Measurements from ENCODE around the gene S1PR4.

DNA sequence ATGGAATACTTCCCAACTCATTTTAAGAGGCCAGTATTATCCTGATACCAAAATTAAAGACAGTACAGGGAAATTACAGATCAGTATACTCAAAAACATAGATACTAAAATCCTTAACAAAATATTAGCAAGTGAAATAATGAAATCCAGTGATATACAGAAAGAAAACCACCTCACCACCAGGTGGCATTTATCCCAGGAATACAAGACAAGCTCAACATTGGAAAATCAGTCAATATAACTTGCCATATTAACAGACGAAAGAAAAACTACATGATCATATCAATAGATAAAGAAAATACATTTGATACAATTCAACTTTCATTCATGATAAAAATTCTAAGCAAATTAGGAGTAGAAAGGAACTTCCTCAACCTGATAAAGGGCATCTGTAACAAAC, 49.5 kb upstream of the S1PR4 start:
- TF ChIP-seq, protein P1, sequence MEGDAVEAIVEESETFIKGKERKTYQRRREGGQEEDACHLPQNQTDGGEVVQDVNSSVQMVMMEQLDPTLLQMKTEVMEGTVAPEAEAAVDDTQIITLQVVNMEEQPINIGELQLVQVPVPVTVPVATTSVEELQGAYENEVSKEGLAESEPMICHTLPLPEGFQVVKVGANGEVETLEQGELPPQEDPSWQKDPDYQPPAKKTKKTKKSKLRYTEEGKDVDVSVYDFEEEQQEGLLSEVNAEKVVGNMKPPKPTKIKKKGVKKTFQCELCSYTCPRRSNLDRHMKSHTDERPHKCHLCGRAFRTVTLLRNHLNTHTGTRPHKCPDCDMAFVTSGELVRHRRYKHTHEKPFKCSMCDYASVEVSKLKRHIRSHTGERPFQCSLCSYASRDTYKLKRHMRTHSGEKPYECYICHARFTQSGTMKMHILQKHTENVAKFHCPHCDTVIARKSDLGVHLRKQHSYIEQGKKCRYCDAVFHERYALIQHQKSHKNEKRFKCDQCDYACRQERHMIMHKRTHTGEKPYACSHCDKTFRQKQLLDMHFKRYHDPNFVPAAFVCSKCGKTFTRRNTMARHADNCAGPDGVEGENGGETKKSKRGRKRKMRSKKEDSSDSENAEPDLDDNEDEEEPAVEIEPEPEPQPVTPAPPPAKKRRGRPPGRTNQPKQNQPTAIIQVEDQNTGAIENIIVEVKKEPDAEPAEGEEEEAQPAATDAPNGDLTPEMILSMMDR (IDR thresholded peaks at IDR 0.05; ENCODE audit: control extremely low read depth in 1 of 3, insufficient read depth in 1 of 3, low read depth in 1 of 3, low read length in 3 of 3), result peak in 2 of 3 experiments; percentile 23 to 43; a peak in 2 of 4 replicates
- TF ChIP-seq POLR2AphosphoS5 (IDR thresholded peaks at IDR 0.05; ENCODE audit: low read depth, low read length) (no peak), TAF1 (IDR thresholded peaks at IDR 0.05; ENCODE audit: low read depth, low read length) (no peak), POLR2A (IDR thresholded peaks at IDR 0.05; ENCODE audit: control extremely low read depth in 1 of 2, low read depth in 2 of 2, low read length in 2 of 2) (no peak), KDM1A (IDR thresholded peaks at IDR 0.05; ENCODE audit: borderline replicate concordance, low read length) (no peak), RXRA (IDR thresholded peaks at IDR 0.05; ENCODE audit: insufficient read depth, low read depth, low read length) (no peak), RFX5 (IDR thresholded peaks at IDR 0.05; ENCODE audit: borderline replicate concordance, low read depth, low read length) (no peak), GTF2F1 (IDR thresholded peaks at IDR 0.05; ENCODE audit: borderline replicate concordance, low read depth, low read length) (no peak), EZH2 (IDR thresholded peaks at IDR 0.05; ENCODE audit: low read depth, low read length, severe bottlenecking) (no peak)
- TF ChIP-seq, protein P2, sequence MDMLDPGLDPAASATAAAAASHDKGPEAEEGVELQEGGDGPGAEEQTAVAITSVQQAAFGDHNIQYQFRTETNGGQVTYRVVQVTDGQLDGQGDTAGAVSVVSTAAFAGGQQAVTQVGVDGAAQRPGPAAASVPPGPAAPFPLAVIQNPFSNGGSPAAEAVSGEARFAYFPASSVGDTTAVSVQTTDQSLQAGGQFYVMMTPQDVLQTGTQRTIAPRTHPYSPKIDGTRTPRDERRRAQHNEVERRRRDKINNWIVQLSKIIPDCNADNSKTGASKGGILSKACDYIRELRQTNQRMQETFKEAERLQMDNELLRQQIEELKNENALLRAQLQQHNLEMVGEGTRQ (IDR thresholded peaks at IDR 0.05; ENCODE audit: low read length), result no peak
